ENCODE measurements around the gene SLC9A1.

Gene SLC9A1

DNA sequence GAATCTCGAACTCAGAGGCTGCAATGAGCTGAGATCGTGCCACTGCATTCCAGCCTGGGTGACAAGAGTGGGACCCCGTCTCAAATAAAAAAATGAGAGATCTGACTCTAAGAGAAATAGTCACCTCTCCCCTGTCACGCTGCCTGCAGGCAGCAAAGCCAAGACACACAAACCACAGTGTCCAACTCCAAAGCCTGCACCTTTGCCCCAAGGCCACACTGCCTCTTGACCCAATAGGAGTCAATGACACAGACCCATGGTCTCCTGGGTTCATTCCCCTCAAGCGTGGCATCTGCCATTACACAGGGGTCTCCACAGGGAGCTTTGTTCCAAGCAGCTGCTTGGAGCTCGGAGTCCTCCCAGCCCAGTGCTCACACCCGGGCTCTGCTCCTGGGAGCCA is 46.3 kb downstream of the SLC9A1 start:
- in situ Hi-C loops (cut with MboI; ENCODE audit: low sequenced_read_pairs), result loop anchor here (10.0 kb wide), 1 partner anchor 176 kb away; no protein-coding TSS in a partner anchor

DNA sequence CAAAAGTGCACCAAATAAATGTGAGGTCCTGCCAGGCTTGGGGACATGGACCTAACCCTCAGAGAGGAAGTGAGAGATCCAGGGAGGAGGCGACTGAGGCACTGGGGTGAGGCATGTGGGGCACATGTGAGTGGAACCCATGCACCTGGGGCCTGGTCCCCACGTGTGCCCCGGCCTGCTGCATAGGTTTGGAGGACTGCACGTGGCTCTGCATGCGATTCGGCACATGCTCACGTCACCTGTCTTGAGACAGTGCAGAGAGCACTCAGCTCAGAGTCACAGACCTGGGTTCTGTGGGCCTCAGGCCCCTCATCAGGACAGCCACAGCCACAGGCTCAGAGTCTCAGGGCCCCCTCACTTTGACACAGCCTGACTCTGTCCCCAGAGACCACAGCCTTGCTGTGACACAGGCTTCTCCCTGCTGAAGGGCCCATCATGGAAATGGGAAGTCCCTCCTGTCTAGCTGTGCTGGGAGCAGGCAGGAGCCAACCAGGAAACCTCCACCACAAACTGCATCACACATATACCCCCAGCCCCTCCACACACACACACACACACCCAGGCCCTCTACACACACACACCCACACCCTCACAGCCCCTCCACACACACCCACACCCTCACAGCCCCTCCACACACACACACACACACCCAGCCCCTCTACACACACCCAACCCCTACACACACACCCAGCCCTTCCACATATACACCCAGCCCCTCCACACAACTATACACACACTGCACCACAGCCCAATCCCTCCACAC is 48.2 kb downstream of the SLC9A1 start:
- in situ Hi-C loops (cut with MboI; ENCODE audit: low sequenced_read_pairs), result loop anchor here (10.0 kb wide), 1 partner anchor 178 kb away; no protein-coding TSS in a partner anchor

DNA sequence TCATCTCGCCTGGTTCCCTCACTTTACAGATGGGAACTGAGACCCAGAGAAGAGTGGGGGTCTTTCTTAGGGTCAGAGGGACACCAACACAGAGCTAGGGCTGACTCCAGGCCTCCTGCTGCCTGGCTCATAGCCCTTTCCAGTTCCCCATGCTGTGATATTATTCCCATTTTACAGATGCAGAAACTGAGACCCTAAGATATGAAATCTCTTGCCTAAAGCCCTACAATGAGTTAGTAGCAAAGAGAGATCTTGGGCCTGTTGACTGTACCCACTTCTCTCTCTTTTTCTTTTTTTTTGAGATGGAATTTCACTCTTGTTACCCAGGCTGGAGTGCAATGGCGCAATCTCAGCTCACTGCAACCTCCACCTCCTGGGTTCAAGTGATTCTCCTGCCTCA is 49.9 kb downstream of the SLC9A1 start:
- in situ Hi-C loops (cut with MboI; ENCODE audit: low sequenced_read_pairs), result loop anchor here (10.0 kb wide), 1 partner anchor 180 kb away; no protein-coding TSS in a partner anchor

DNA sequence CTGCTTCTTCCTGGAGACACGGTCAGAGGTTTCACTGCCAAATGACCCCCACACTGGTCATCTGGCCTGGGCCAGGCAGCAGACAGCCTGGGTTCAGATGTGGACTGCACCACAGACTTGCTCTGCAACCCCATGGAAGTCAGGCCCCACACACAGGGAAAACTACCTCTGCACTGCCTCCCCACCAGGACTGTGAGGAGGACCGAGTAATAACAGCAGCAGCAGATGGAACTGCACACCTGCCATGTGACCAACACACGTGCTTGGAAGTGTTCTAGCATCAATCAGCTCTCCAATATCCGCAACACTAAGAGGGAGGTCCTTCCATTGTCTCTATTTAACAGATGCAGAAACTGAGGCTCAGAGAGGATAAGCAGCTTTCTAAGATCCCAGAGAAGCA is 51.4 kb downstream of the SLC9A1 start:
- in situ Hi-C loops (cut with MboI; ENCODE audit: low sequenced_read_pairs), result loop anchor here (10.0 kb wide), 1 partner anchor 181 kb away; no protein-coding TSS in a partner anchor

GRCh38 chr1:27102707-27103468 is 52.0 kb downstream of the SLC9A1 start:
- in situ Hi-C loops (cut with MboI; ENCODE audit: low sequenced_read_pairs), result loop anchor here (10.0 kb wide), 1 partner anchor 182 kb away; no protein-coding TSS in a partner anchor

DNA sequence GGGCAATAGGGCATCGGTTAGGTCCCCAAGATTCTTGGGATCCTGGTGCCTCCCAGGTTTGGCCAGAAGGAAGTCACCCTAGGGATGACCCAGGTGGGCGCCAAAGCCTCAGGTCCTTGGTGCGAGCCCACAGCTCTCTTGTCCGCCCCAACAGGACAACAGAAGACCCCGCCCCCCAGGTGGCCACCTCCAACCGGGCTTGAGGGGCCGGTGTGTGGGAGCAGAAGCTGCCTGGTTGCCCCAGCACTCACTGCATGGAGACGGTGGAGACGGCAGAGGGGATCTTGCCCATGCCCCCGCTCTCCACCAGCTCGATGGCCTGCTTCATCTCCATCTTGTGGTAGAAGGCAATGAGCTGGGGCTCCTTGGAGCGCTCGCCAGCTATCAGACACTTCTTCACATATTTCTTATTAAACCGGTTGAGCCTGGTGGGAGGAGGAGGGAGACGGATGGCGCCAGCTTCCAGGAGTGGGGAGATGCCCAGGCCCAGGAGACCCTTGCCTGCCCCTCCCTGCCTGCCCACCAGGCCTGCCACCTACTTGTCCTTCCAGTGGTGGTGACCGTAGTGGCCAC is 52.7 kb downstream of the SLC9A1 start:
- in situ Hi-C loops (cut with MboI; ENCODE audit: low sequenced_read_pairs), result loop anchor here (10.0 kb wide), 1 partner anchor 183 kb away; no protein-coding TSS in a partner anchor

GRCh38 chr1:27101696-27102095 is 53.2 kb downstream of the SLC9A1 start:
- in situ Hi-C loops (cut with MboI; ENCODE audit: low sequenced_read_pairs), result loop anchor here (10.0 kb wide), 1 partner anchor 183 kb away; no protein-coding TSS in a partner anchor

GRCh38 chr1:27101054-27101491 is 53.9 kb downstream of the SLC9A1 start:
- in situ Hi-C loops (cut with MboI; ENCODE audit: low sequenced_read_pairs), result loop anchor here (10.0 kb wide), 1 partner anchor 184 kb away; no protein-coding TSS in a partner anchor

DNA sequence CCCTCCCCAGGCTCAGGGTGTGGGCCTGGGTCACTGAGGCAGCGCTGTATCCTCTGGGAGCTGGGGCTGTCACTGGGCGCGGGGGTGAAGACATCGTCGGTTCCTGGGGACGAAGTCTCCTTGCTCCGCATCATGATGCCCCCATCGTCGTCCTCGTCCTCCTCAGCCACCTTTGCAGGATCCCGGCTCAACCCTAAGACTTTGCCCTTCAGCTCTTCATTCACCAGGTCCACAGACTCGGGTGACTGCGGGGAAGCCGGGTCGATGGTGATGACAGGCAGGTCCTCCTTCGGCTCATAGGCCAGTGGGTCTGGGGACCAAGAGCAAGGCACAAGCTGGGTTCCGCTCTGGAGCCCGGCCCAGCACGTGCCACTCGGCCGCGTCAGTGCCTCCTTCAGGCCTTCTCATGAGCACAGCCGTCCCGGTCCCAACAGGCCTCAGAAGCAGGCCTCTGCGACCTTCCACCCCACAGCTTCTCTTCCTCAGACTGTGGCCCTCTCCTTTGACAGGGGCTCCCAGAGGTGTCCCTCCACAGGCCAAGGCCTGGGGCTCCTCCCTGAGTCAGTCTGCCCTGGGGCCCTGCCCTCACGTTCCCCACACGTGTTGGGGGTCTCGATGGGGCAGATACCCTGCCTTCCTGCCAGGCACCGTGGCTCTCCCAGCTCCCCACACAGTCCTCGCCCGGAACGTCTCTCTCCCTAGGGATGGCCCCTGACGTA is 54.4 kb downstream of the SLC9A1 start:
- in situ Hi-C loops (cut with MboI; ENCODE audit: low sequenced_read_pairs), result loop anchor here (10.0 kb wide), 1 partner anchor 184 kb away; no protein-coding TSS in a partner anchor

- in situ Hi-C loops (cut with MboI; ENCODE audit: low sequenced_read_pairs), result loop anchor here (5.0 to 10.0 kb wide), 2 partner anchors 52 to 185 kb away; no protein-coding TSS in a partner anchor
Observed at GRCh38 chr1:27099587-27100334, 55.2 kb downstream of the SLC9A1 start.

DNA sequence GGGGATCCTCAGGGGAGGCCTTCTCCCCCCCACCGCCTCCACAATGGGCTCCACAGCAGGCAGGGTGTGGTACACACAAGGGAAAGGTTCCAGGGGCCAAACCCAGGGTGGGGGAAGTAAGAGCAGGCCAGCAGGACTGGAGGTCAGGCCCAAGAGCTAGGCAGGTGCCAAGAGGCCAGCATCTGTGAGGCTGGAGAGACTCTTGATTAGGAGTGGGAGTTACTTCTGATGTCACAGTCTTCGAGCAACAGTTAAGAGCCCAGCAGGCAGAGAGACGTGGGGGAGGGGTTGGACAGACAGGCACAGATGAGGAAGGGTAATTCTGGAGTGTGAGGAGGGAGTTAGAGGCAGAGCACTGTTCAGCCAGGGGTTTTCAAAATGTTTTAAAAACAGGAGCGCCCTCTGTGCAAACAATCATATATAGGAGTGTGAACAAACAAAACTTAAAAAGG is 55.8 kb downstream of the SLC9A1 start:
- in situ Hi-C loops (cut with MboI; ENCODE audit: low sequenced_read_pairs), result loop anchor here (5.0 kb wide), 1 partner anchor 52 kb away; no protein-coding TSS in a partner anchor

GRCh38 chr1:27098431-27099134 is 56.3 kb downstream of the SLC9A1 start:
- in situ Hi-C loops (cut with MboI; ENCODE audit: low sequenced_read_pairs), result loop anchor here (5.0 kb wide), 1 partner anchor 51 kb away; no protein-coding TSS in a partner anchor

DNA sequence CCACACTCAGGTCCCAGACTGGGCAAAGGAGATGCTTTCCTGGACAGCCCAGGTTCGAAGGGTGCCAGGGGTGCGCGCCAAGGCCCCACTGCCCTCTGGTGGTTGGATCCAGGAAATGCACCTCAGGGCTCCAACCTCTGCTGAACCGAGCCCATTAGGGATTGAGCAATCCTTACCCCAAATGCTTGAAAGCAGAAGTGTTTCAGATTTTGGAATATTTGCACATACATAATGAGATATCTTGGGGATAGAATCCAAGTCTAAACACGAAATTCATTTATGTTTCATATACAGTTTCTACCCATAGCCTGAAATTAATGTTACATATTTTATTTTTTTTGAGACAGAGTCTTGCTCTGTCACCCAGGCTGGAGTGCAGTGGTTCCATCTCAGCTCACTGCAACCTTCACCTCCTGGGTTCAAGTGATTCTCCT is 57.4 kb downstream of the SLC9A1 start:
- in situ Hi-C loops (cut with MboI; ENCODE audit: low sequenced_read_pairs), result loop anchor here (5.0 kb wide), 1 partner anchor 50 kb away; no protein-coding TSS in a partner anchor

GRCh38 chr1:27095576-27095975 is 59.3 kb downstream of the SLC9A1 start:
- in situ Hi-C loops (cut with MboI; ENCODE audit: low sequenced_read_pairs), result loop anchor here (5.0 kb wide), 1 partner anchor 48 kb away; no protein-coding TSS in a partner anchor

- in situ Hi-C loops (cut with MboI; ENCODE audit: low sequenced_read_pairs), result no loop called here
Observed at GRCh38 chr1:27092888-27093287, 62.0 kb downstream of the SLC9A1 start.

- in situ Hi-C loops (cut with MboI; ENCODE audit: low sequenced_read_pairs), result no loop called here
Observed at GRCh38 chr1:27090911-27091310, 64.0 kb downstream of the SLC9A1 start.

GRCh38 chr1:27087371-27088220 is 67.3 kb downstream of the SLC9A1 start:
- in situ Hi-C loops (cut with MboI; ENCODE audit: low sequenced_read_pairs), result no loop called here

DNA sequence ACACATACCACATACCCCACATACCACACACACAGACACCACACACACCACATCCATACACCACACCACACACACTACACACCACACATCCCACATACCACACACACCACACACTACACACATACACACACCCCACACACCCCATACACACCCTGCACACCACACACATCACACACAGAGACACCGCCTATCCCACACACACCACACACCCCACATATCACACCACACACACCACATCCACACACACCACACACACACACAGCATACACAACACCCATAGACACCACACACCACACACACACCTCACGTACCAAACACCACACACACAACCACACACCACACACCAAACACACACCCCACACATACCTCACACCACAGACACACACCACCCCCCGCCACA is 68.3 kb downstream of the SLC9A1 start:
- in situ Hi-C loops (cut with MboI; ENCODE audit: low sequenced_read_pairs), result no loop called here
